IMR-90 (cell line): ENCODE results near the gene TRPM1. TPM values are rescaled to one million over a fixed set of nuclear protein-coding genes. Genes with fewer than 3 reads are reported as not detected.

Source experiments
- ATAC-seq: fragments of 200-7000 bp; cut with Tn5 transposase; 2 replicates; pipeline ENCODE4 v1.9.1; 2020; ENCODE audit warnings: low read depth, mild to moderate bottlenecking, moderate library complexity
- BruUV-seq: library from RNA; stranded (reverse); fragments of 400-500 nt; replicated peaks from 2 replicates; lab custom pipeline; 2021; lab: Mats Ljungman, UMichigan
- CTCF ChIA-PET: fragments of 300-600 bp; formaldehyde crosslinking; extraction: SDS; loops from one replicate; lab custom pipeline; 2021; ENCODE audit warnings: antibody characterized with exemption; lab: Yijun Ruan, JAX
- POLR2A ChIA-PET: fragments of 300-600 bp; sonication (Branson Sonifier 250); formaldehyde crosslinking; loops from one replicate; lab custom pipeline; 2022; ENCODE audit warnings: antibody characterized with exemption; ENCODE audit not compliant: unreplicated experiment; lab: Charles Lee
- DNase-seq: peaks from one replicate; pipeline ENCODE4 v3.0.0; 2013
- H2AFZ ChIP-seq: replicated peaks from 2 replicates; pipeline ENCODE3; 2013; ENCODE audit warnings: low read length, mild to moderate bottlenecking; ENCODE audit not compliant: poor library complexity
- H2AK5ac ChIP-seq: 2 replicates; pipeline ENCODE4 v1.6.1; 2013; ENCODE audit warnings: low read depth, low read length, inconsistent platforms
- H2AK9ac ChIP-seq: replicated peaks from 2 replicates; pipeline ENCODE3; 2013; ENCODE audit warnings: mild to moderate bottlenecking, low read depth, low read length, moderate library complexity; ENCODE audit not compliant: poor library complexity
- H2BK120ac ChIP-seq: 2 replicates; pipeline ENCODE4 v1.6.1; 2013; ENCODE audit warnings: low read depth, low read length, inconsistent platforms
- H2BK15ac ChIP-seq: 3 replicates; pipeline ENCODE4 v1.6.1; 2013; ENCODE audit warnings: low read depth, low read length, inconsistent platforms
- H2BK20ac ChIP-seq: 2 replicates; pipeline ENCODE4 v1.6.1; 2013; ENCODE audit warnings: low read depth, mild to moderate bottlenecking, inconsistent platforms, low read length, moderate library complexity
- H2BK5ac ChIP-seq: 2 replicates; pipeline ENCODE4 v1.6.1; 2013; ENCODE audit warnings: mild to moderate bottlenecking, low read depth, low read length, inconsistent platforms; ENCODE audit not compliant: poor library complexity, severe bottlenecking
- H3K14ac ChIP-seq: replicated peaks from 2 replicates; pipeline ENCODE4 v1.6.1; 2013; ENCODE audit warnings: low read depth, low read length, inconsistent platforms
- H3K18ac ChIP-seq: 2 replicates; pipeline ENCODE4 v1.6.1; 2013; ENCODE audit warnings: low read depth, low read length, control low read depth
- H3K23ac ChIP-seq: 2 replicates; pipeline ENCODE4 v1.6.1; 2013; ENCODE audit warnings: low read depth, low read length, inconsistent platforms
- H3K27ac ChIP-seq: 2 replicates; pipeline ENCODE4 v1.5.1; 2013; ENCODE audit warnings: mild to moderate bottlenecking, control low read depth, low read length; ENCODE audit not compliant: insufficient read depth
- H3K27me3 ChIP-seq: 2 replicates; pipeline ENCODE4 v1.6.1; 2013; ENCODE audit warnings: low read length; ENCODE audit not compliant: control insufficient read depth, insufficient read depth
- H3K36me3 ChIP-seq: 2 replicates; pipeline ENCODE4 v1.6.1; 2013; ENCODE audit warnings: low read length, mixed read lengths; ENCODE audit not compliant: control insufficient read depth, insufficient read depth
- H3K4ac ChIP-seq: 2 replicates; pipeline ENCODE4 v1.6.1; 2013; ENCODE audit warnings: low read depth, low read length, inconsistent platforms
- H3K4me1 ChIP-seq: 2 replicates; pipeline ENCODE4 v1.6.1; 2013; ENCODE audit warnings: low read length, mixed read lengths; ENCODE audit not compliant: control insufficient read depth, insufficient read depth
- H3K4me2 ChIP-seq: 2 replicates; pipeline ENCODE4 v1.6.1; 2013; ENCODE audit warnings: low read depth, mild to moderate bottlenecking, control low read depth, low read length, moderate library complexity
- H3K4me3 ChIP-seq: 2 replicates; pipeline ENCODE4 v1.5.1; 2013; ENCODE audit warnings: low read depth, mild to moderate bottlenecking, control low read depth, low read length, moderate library complexity; ENCODE audit not compliant: insufficient read depth
- H3K56ac ChIP-seq: 2 replicates; pipeline ENCODE4 v1.6.1; 2013; ENCODE audit warnings: low read length, inconsistent platforms; ENCODE audit not compliant: insufficient read depth; ENCODE audit errors: extremely low read depth
- H3K79me1 ChIP-seq, 2 experiments: 2 replicates each; pipeline ENCODE4 v1.6.1; 2013; ENCODE audit warnings: low read length in 2 of 2, inconsistent platforms in 1 of 2, low read depth in 1 of 2
- H3K9ac ChIP-seq: 2 replicates; pipeline ENCODE4 v1.6.1; 2013; ENCODE audit warnings: low read depth, low read length, control low read depth
- H3K9me1 ChIP-seq: 2 replicates; pipeline ENCODE4 v1.6.1; 2013; ENCODE audit warnings: low read length, inconsistent platforms; ENCODE audit not compliant: insufficient read depth
- H3K9me3 ChIP-seq: 2 replicates; pipeline ENCODE4 v1.6.1; 2013; ENCODE audit warnings: low read length; ENCODE audit not compliant: control insufficient read depth, insufficient read depth
- H4K20me1 ChIP-seq: 2 replicates; pipeline ENCODE4 v1.6.1; 2013; ENCODE audit warnings: low read length, inconsistent platforms; ENCODE audit not compliant: insufficient read depth
- H4K5ac ChIP-seq: 2 replicates; pipeline ENCODE4 v1.6.1; 2013; ENCODE audit warnings: mild to moderate bottlenecking, low read depth, low read length, control low read depth
- H4K8ac ChIP-seq, 2 experiments: 2 replicates each; pipeline ENCODE4 v1.6.1; 2013; ENCODE audit warnings: low read depth in 2 of 2, low read length in 2 of 2, control low read depth in 1 of 2, inconsistent platforms in 1 of 2
- H4K91ac ChIP-seq: 2 replicates; pipeline ENCODE4 v1.6.1; 2013; ENCODE audit warnings: low read depth, low read length, inconsistent platforms; ENCODE audit not compliant: insufficient read depth
- BHLHE40 ChIP-seq: fragments of 150-350 bp; IDR thresholded peaks from 2 replicates; pipeline ENCODE4 v1.6.1; 2016; ENCODE audit warnings: mild to moderate bottlenecking, low read depth, low read length
- CEBPB ChIP-seq: IDR thresholded peaks from 2 replicates; pipeline ENCODE4 v1.6.1; 2012; ENCODE audit warnings: low read depth, low read length, improper control_type of control experiment
- CHD1 ChIP-seq: IDR thresholded peaks from 2 replicates; pipeline ENCODE4 v1.6.1; 2012; ENCODE audit warnings: low read depth, low read length, improper control_type of control experiment
- CTCF ChIP-seq: conservative IDR thresholded peaks from 2 replicates; pipeline ENCODE4 v1.5.1; 2012; ENCODE audit warnings: mild to moderate bottlenecking, low read depth, low read length, improper control_type of control experiment
- ELK1 ChIP-seq: fragments of 150-350 bp; IDR thresholded peaks from 2 replicates; pipeline ENCODE4 v1.6.1; 2016; ENCODE audit warnings: low read depth, mild to moderate bottlenecking, low read length, moderate library complexity, borderline replicate concordance
- FOS ChIP-seq: fragments of 150-350 bp; IDR thresholded peaks from 2 replicates; pipeline ENCODE4 v1.6.1; 2016; ENCODE audit warnings: low read depth, low read length
- MAFK ChIP-seq: IDR thresholded peaks from 2 replicates; pipeline ENCODE4 v1.6.1; 2012; ENCODE audit warnings: low read depth, low read length, improper control_type of control experiment
- MAZ ChIP-seq: IDR thresholded peaks from 2 replicates; pipeline ENCODE4 v1.6.1; 2012; ENCODE audit warnings: low read depth, mild to moderate bottlenecking, low read length, improper control_type of control experiment, moderate library complexity, borderline replicate concordance
- MXI1 ChIP-seq: IDR thresholded peaks from 2 replicates; pipeline ENCODE4 v1.6.1; 2012; ENCODE audit warnings: low read depth, mild to moderate bottlenecking, low read length, moderate library complexity, borderline replicate concordance
- POLR2A ChIP-seq: IDR thresholded peaks from 2 replicates; pipeline ENCODE4 v1.6.1; 2012; ENCODE audit warnings: mild to moderate bottlenecking, low read depth, low read length
- RAD21 ChIP-seq: IDR thresholded peaks from 2 replicates; pipeline ENCODE4 v1.6.1; 2012; ENCODE audit warnings: low read length, improper control_type of control experiment
- RCOR1 ChIP-seq: IDR thresholded peaks from 2 replicates; pipeline ENCODE4 v1.6.1; 2012; ENCODE audit warnings: mild to moderate bottlenecking, low read length, improper control_type of control experiment; ENCODE audit not compliant: insufficient replicate concordance
- RFX5 ChIP-seq: IDR thresholded peaks from 2 replicates; pipeline ENCODE4 v1.8.0; 2012; ENCODE audit warnings: low read depth, mild to moderate bottlenecking, low read length, moderate library complexity
- SMC3 ChIP-seq: fragments of 150-350 bp; IDR thresholded peaks from 2 replicates; pipeline ENCODE4 v1.6.1; 2016; ENCODE audit warnings: low read depth, mild to moderate bottlenecking, antibody characterized with exemption, low read length, moderate library complexity
- USF2 ChIP-seq: fragments of 150-350 bp; IDR thresholded peaks from 2 replicates; pipeline ENCODE4 v1.6.1; 2017; ENCODE audit warnings: mild to moderate bottlenecking, antibody characterized with exemption, low read length, low read depth
- WGBS, 2 experiments: methylation state at CpG; one replicate each; pipeline versions ENCODE4 v1.1.5 to v1.1.7; 2013; ENCODE audit warnings: missing lambda C conversion rate in 2 of 2; ENCODE audit not compliant: insufficient read length in 1 of 2; ENCODE audit errors: extremely low coverage in 2 of 2; 5-methylcytosine and 5-hydroxymethylcytosine counted together
- dilution Hi-C: fragments of 300-500 bp; cut with HindIII; formaldehyde crosslinking; loops from one replicate; pipeline ENCODE4 v1.14.3; 2018; ENCODE audit warnings: low sequenced_read_pairs; ENCODE audit not compliant: unreplicated experiment
- in situ Hi-C: fragments of 300-500 bp; cut with MboI; formaldehyde crosslinking; loops from 3 replicates; pipeline ENCODE4 v1.14.3; 2019; ENCODE audit warnings: low sequenced_read_pairs, inconsistent platforms, mixed read lengths
- intact Hi-C: fragments of 100-400 bp; cut with micrococcal nuclease; formaldehyde crosslinking; loops from 2 replicates; pipeline ENCODE4 v1.10.0; 2022
- polyA plus RNA-seq, 3 experiments: library from polyadenylated mRNA; depleted of rRNA; stranded (reverse); fragments of >200 nt; gene quantifications; 2 replicates each; pipeline ENCODE4 v1.2.3, GENCODE V29; 2012; ENCODE audit warnings: low replicate concordance in 1 of 3
- total RNA-seq: library from RNA; depleted of rRNA; stranded (reverse); fragments of >200 nt; gene quantifications from 2 replicates; pipeline ENCODE4 v1.2.3, GENCODE V29; 2012

The TRPM1 gene
- total and polyA plus RNA-seq, 2 of the 4 experiments (the other 2 are of a cell fraction): not detected

- H3K14ac ChIP-seq: no peak overlapping the region
- H2AFZ ChIP-seq: no peak overlapping the region
- peaks cover 16% of the 10 kb centered on the region for H3K4me1 ChIP-seq
- no peak overlapping the region for H3K4me2 ChIP-seq
- ATAC-seq (no peak), DNase-seq (no peak)
- no peaks in the 10 kb centered on the region for H3K9me3 ChIP-seq
- dilution Hi-C loops (no loop called here), in situ Hi-C loops (no loop called here), intact Hi-C loops (no loop called here)
- no peak overlapping the region for H4K5ac ChIP-seq
- no peak overlapping the region for H3K9ac ChIP-seq
- no peak overlapping the region for H4K8ac ChIP-seq
- ChIA-PET CTCF (interaction anchor here (0.6 kb wide), 1 partner anchor 43 kb away, joined by 3 read pairs; no protein-coding TSS in a partner anchor), POLR2A (no interaction called here)
- 100% methylated on average over 3 of the region's 5 CpGs; no CpG with 5 or more reads in 1 of the 2 experiments for WGBS, 2 experiments
- H3K79me1 ChIP-seq: peaks cover 0 to 8% of the 10 kb centered on the region in 2 experiments; a peak in 1 of 4 replicates
- peak overlapping the region; percentile 23; the same call in 1 of the 2 replicates for H2BK120ac ChIP-seq
- H3K4me3 ChIP-seq: no peak overlapping the region
- TF ChIP-seq RFX5 (no peak), CTCF (no peak), CEBPB (no peak), RCOR1 (no peak), MAZ (no peak), RAD21 (no peak), MAFK (no peak), ELK1 (no peak), CHD1 (no peak), FOS (no peak), BHLHE40 (no peak), USF2 (no peak), MXI1 (no peak), SMC3 (no peak), POLR2A (no peak)
- no peak overlapping the region for H3K18ac ChIP-seq
- H3K36me3 ChIP-seq: no peaks in the 10 kb centered on the region
- H3K56ac ChIP-seq: no peak overlapping the region
- H2BK15ac ChIP-seq: no peak overlapping the region
- no peak overlapping the region for H2BK5ac ChIP-seq
- peak overlapping the region; percentile 5; the same call in 1 of the 2 replicates for H2BK20ac ChIP-seq
- H4K20me1 ChIP-seq: no peaks in the 10 kb centered on the region
- H2AK5ac ChIP-seq: no peak overlapping the region
- peaks cover 20% of the 10 kb centered on the region for H3K9me1 ChIP-seq
- BruUV-seq: no TSS peak
- H3K27me3 ChIP-seq: no peaks in the 10 kb centered on the region
- H4K91ac ChIP-seq: no peak overlapping the region
- H2AK9ac ChIP-seq: no peak overlapping the region
- no peak overlapping the region for H3K27ac ChIP-seq
- 0 out of 2 replicates have a peak overlapping the region, but pooled peaks have one; percentile 3 for H3K4ac ChIP-seq
- no peak overlapping the region for H3K23ac ChIP-seq
These were observed 80.4 kb downstream of the TRPM1 start for GRCh38 chr15:31021067-31021665.
